Spleen (tissue), 7 donors: ENCODE data around the gene TRIM7.

Experiments
- POLR2A ChIP-seq, 3 donors: fragments of 450-650 bp; IDR thresholded peaks; one replicate each; pipeline ENCODE4 v1.5.1; 2017; ENCODE audit warnings: antibody characterized with exemption in 3 of 3, mild to moderate bottlenecking in 1 of 3
- TF ChIP-seq, protein P1 (sequence below), 11 experiments: fragments of 200-600 bp in 7 of 11; fragments of 450-650 bp in 4 of 11; sonication (generic) in 4 of 11; IDR thresholded peaks in 8 of 11; conservative IDR thresholded peaks in 3 of 11; 1 replicate in 7 of 11; 2 replicates in 4 of 11; pipeline versions ENCODE4 v1.4.0 to v1.8.0; 2016 to 2021; ENCODE audit warnings: antibody characterized with exemption in 11 of 11, inconsistent platforms in 4 of 11, mild to moderate bottlenecking in 1 of 11
- donor health status: DM: no; HTN: no; CAD: no; lungs with moderate emphysema.
- donor health status: DM: no; HTN: no; CAD: no.
- donor health status: DM: no; HTN: no; CAD: no.

DNA sequence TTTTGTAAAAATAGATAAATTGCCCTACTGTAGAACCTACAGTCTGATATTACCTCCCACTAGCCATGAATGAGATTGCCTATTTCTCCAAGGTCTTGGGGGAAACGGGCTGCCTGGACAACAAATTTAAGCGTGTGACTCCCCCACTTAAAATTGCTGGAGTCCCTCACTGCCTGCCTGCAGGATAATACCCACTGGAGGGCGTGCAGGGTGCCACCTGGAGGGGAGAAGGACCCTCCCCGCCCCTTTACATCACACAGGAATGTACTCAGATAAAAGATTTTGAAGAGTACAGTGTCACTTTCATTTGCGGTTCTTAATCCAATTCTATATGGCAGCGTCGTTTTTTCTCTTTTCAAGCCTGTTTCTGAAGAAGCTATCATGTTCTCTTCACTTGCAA is 6.2 kb upstream of the TRIM7 start:
- TF ChIP-seq, protein P1, sequence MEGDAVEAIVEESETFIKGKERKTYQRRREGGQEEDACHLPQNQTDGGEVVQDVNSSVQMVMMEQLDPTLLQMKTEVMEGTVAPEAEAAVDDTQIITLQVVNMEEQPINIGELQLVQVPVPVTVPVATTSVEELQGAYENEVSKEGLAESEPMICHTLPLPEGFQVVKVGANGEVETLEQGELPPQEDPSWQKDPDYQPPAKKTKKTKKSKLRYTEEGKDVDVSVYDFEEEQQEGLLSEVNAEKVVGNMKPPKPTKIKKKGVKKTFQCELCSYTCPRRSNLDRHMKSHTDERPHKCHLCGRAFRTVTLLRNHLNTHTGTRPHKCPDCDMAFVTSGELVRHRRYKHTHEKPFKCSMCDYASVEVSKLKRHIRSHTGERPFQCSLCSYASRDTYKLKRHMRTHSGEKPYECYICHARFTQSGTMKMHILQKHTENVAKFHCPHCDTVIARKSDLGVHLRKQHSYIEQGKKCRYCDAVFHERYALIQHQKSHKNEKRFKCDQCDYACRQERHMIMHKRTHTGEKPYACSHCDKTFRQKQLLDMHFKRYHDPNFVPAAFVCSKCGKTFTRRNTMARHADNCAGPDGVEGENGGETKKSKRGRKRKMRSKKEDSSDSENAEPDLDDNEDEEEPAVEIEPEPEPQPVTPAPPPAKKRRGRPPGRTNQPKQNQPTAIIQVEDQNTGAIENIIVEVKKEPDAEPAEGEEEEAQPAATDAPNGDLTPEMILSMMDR (IDR thresholded peaks at IDR 0.05 in 8 of 11, conservative IDR thresholded peaks at IDR 0.05 in 3 of 11) = no peak
- no peak for TF ChIP-seq POLR2A (IDR thresholded peaks at IDR 0.05)
